Stomach (tissue), 4 donors: Measurements from ENCODE around the gene ADARB2.

ENCODE experiments used
- EP300 ChIP-seq: sonication (generic); formaldehyde crosslinking; IDR thresholded peaks from one replicate; pipeline ENCODE4 v1.6.1; 2017; ENCODE audit warnings: antibody characterized with exemption
- POLR2A ChIP-seq, 4 donors: fragments of 450-650 bp; IDR thresholded peaks; one replicate each; pipeline ENCODE4 v1.6.1; 2016; ENCODE audit warnings: antibody characterized with exemption in 4 of 4, control low read depth in 2 of 4, mild to moderate bottlenecking in 1 of 4, moderate library complexity in 1 of 4
- POLR2AphosphoS5 ChIP-seq, 3 donors: sonication (generic); formaldehyde crosslinking; IDR thresholded peaks; one replicate each; pipeline ENCODE4 v1.6.1; 2016; ENCODE audit warnings: antibody characterized with exemption in 3 of 3
- TF ChIP-seq, protein P1 (sequence below), 7 experiments: fragments of 450-650 bp in 4 of 7; fragments of 200-600 bp in 3 of 7; sonication (generic) in 3 of 7; IDR thresholded peaks; one replicate each; pipeline ENCODE4 v1.5.1; 2016 to 2019; ENCODE audit warnings: antibody characterized with exemption in 7 of 7, control low read depth in 2 of 7, mild to moderate bottlenecking in 1 of 7

DNA sequence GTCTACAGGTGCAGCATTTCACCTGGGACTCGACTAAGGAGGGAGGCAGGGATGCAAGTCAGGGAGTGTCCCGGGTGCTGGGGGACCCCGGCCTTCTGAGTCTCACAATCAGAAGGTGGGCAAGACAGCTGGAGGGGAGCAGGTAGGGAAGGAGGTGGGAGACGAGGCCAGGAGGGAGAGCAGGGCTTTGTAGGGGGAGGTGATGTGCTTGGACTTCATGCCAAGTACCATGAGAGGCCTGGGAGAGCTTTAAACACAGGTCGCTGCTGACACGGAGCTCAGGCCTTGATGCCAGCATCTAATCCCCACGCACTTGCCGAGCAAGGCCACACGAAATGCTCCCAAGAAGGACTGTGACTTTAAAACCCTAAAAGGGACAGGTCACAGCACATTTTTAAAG lies 244.7 kb downstream of the ADARB2 start:
- TF ChIP-seq, protein P1, sequence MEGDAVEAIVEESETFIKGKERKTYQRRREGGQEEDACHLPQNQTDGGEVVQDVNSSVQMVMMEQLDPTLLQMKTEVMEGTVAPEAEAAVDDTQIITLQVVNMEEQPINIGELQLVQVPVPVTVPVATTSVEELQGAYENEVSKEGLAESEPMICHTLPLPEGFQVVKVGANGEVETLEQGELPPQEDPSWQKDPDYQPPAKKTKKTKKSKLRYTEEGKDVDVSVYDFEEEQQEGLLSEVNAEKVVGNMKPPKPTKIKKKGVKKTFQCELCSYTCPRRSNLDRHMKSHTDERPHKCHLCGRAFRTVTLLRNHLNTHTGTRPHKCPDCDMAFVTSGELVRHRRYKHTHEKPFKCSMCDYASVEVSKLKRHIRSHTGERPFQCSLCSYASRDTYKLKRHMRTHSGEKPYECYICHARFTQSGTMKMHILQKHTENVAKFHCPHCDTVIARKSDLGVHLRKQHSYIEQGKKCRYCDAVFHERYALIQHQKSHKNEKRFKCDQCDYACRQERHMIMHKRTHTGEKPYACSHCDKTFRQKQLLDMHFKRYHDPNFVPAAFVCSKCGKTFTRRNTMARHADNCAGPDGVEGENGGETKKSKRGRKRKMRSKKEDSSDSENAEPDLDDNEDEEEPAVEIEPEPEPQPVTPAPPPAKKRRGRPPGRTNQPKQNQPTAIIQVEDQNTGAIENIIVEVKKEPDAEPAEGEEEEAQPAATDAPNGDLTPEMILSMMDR (IDR thresholded peaks at IDR 0.05), result no peak
- TF ChIP-seq POLR2A (IDR thresholded peaks at IDR 0.05) (no peak), EP300 (no peak), POLR2AphosphoS5 (IDR thresholded peaks at IDR 0.05) (no peak)
